IMR-90 (cell line): ENCODE results near the gene RIMBP2. TPM values are rescaled to one million over a fixed set of nuclear protein-coding genes. Genes with fewer than 3 reads are reported as not detected.

ENCODE experiments used
- ATAC-seq: fragments of 200-7000 bp; cut with Tn5 transposase; 2 replicates; pipeline ENCODE4 v1.9.1; 2020; ENCODE audit warnings: low read depth, mild to moderate bottlenecking, moderate library complexity
- BruUV-seq: library from RNA; stranded (reverse); fragments of 400-500 nt; replicated peaks from 2 replicates; lab custom pipeline; 2021; lab: Mats Ljungman, UMichigan
- CTCF ChIA-PET: fragments of 300-600 bp; formaldehyde crosslinking; extraction: SDS; loops from one replicate; lab custom pipeline; 2021; ENCODE audit warnings: antibody characterized with exemption; lab: Yijun Ruan, JAX
- POLR2A ChIA-PET: fragments of 300-600 bp; sonication (Branson Sonifier 250); formaldehyde crosslinking; loops from one replicate; lab custom pipeline; 2022; ENCODE audit warnings: antibody characterized with exemption; ENCODE audit not compliant: unreplicated experiment; lab: Charles Lee
- DNase-seq: peaks from one replicate; pipeline ENCODE4 v3.0.0; 2013
- H2AFZ ChIP-seq: replicated peaks from 2 replicates; pipeline ENCODE3; 2013; ENCODE audit warnings: low read length, mild to moderate bottlenecking; ENCODE audit not compliant: poor library complexity
- H2AK5ac ChIP-seq: 2 replicates; pipeline ENCODE4 v1.6.1; 2013; ENCODE audit warnings: low read depth, low read length, inconsistent platforms
- H2AK9ac ChIP-seq: replicated peaks from 2 replicates; pipeline ENCODE3; 2013; ENCODE audit warnings: mild to moderate bottlenecking, low read depth, low read length, moderate library complexity; ENCODE audit not compliant: poor library complexity
- H2BK120ac ChIP-seq: 2 replicates; pipeline ENCODE4 v1.6.1; 2013; ENCODE audit warnings: low read depth, low read length, inconsistent platforms
- H2BK15ac ChIP-seq: 3 replicates; pipeline ENCODE4 v1.6.1; 2013; ENCODE audit warnings: low read depth, low read length, inconsistent platforms
- H2BK20ac ChIP-seq: 2 replicates; pipeline ENCODE4 v1.6.1; 2013; ENCODE audit warnings: low read depth, mild to moderate bottlenecking, inconsistent platforms, low read length, moderate library complexity
- H2BK5ac ChIP-seq: 2 replicates; pipeline ENCODE4 v1.6.1; 2013; ENCODE audit warnings: mild to moderate bottlenecking, low read depth, low read length, inconsistent platforms; ENCODE audit not compliant: poor library complexity, severe bottlenecking
- H3K14ac ChIP-seq: replicated peaks from 2 replicates; pipeline ENCODE4 v1.6.1; 2013; ENCODE audit warnings: low read depth, low read length, inconsistent platforms
- H3K18ac ChIP-seq: 2 replicates; pipeline ENCODE4 v1.6.1; 2013; ENCODE audit warnings: low read depth, low read length, control low read depth
- H3K23ac ChIP-seq: 2 replicates; pipeline ENCODE4 v1.6.1; 2013; ENCODE audit warnings: low read depth, low read length, inconsistent platforms
- H3K27ac ChIP-seq: 2 replicates; pipeline ENCODE4 v1.5.1; 2013; ENCODE audit warnings: mild to moderate bottlenecking, control low read depth, low read length; ENCODE audit not compliant: insufficient read depth
- H3K27me3 ChIP-seq: 2 replicates; pipeline ENCODE4 v1.6.1; 2013; ENCODE audit warnings: low read length; ENCODE audit not compliant: control insufficient read depth, insufficient read depth
- H3K36me3 ChIP-seq: 2 replicates; pipeline ENCODE4 v1.6.1; 2013; ENCODE audit warnings: low read length, mixed read lengths; ENCODE audit not compliant: control insufficient read depth, insufficient read depth
- H3K4ac ChIP-seq: 2 replicates; pipeline ENCODE4 v1.6.1; 2013; ENCODE audit warnings: low read depth, low read length, inconsistent platforms
- H3K4me1 ChIP-seq: 2 replicates; pipeline ENCODE4 v1.6.1; 2013; ENCODE audit warnings: low read length, mixed read lengths; ENCODE audit not compliant: control insufficient read depth, insufficient read depth
- H3K4me2 ChIP-seq: 2 replicates; pipeline ENCODE4 v1.6.1; 2013; ENCODE audit warnings: low read depth, mild to moderate bottlenecking, control low read depth, low read length, moderate library complexity
- H3K4me3 ChIP-seq: 2 replicates; pipeline ENCODE4 v1.5.1; 2013; ENCODE audit warnings: low read depth, mild to moderate bottlenecking, control low read depth, low read length, moderate library complexity; ENCODE audit not compliant: insufficient read depth
- H3K56ac ChIP-seq: 2 replicates; pipeline ENCODE4 v1.6.1; 2013; ENCODE audit warnings: low read length, inconsistent platforms; ENCODE audit not compliant: insufficient read depth; ENCODE audit errors: extremely low read depth
- H3K79me1 ChIP-seq, 2 experiments: 2 replicates each; pipeline ENCODE4 v1.6.1; 2013; ENCODE audit warnings: low read length in 2 of 2, inconsistent platforms in 1 of 2, low read depth in 1 of 2
- H3K9ac ChIP-seq: 2 replicates; pipeline ENCODE4 v1.6.1; 2013; ENCODE audit warnings: low read depth, low read length, control low read depth
- H3K9me1 ChIP-seq: 2 replicates; pipeline ENCODE4 v1.6.1; 2013; ENCODE audit warnings: low read length, inconsistent platforms; ENCODE audit not compliant: insufficient read depth
- H3K9me3 ChIP-seq: 2 replicates; pipeline ENCODE4 v1.6.1; 2013; ENCODE audit warnings: low read length; ENCODE audit not compliant: control insufficient read depth, insufficient read depth
- H4K20me1 ChIP-seq: 2 replicates; pipeline ENCODE4 v1.6.1; 2013; ENCODE audit warnings: low read length, inconsistent platforms; ENCODE audit not compliant: insufficient read depth
- H4K5ac ChIP-seq: 2 replicates; pipeline ENCODE4 v1.6.1; 2013; ENCODE audit warnings: mild to moderate bottlenecking, low read depth, low read length, control low read depth
- H4K8ac ChIP-seq, 2 experiments: 2 replicates each; pipeline ENCODE4 v1.6.1; 2013; ENCODE audit warnings: low read depth in 2 of 2, low read length in 2 of 2, control low read depth in 1 of 2, inconsistent platforms in 1 of 2
- H4K91ac ChIP-seq: 2 replicates; pipeline ENCODE4 v1.6.1; 2013; ENCODE audit warnings: low read depth, low read length, inconsistent platforms; ENCODE audit not compliant: insufficient read depth
- CEBPB ChIP-seq: IDR thresholded peaks from 2 replicates; pipeline ENCODE4 v1.6.1; 2012; ENCODE audit warnings: low read depth, low read length, improper control_type of control experiment
- MXI1 ChIP-seq: IDR thresholded peaks from 2 replicates; pipeline ENCODE4 v1.6.1; 2012; ENCODE audit warnings: low read depth, mild to moderate bottlenecking, low read length, moderate library complexity, borderline replicate concordance
- NFE2L2 ChIP-seq: fragments of 150-350 bp; IDR thresholded peaks from 2 replicates; pipeline ENCODE4 v1.6.1; 2016; ENCODE audit warnings: low read depth, mild to moderate bottlenecking, low read length
- WGBS, 2 experiments: methylation state at CpG; one replicate each; pipeline versions ENCODE4 v1.1.5 to v1.1.7; 2013; ENCODE audit warnings: missing lambda C conversion rate in 2 of 2; ENCODE audit not compliant: insufficient read length in 1 of 2; ENCODE audit errors: extremely low coverage in 2 of 2; 5-methylcytosine and 5-hydroxymethylcytosine counted together
- dilution Hi-C: fragments of 300-500 bp; cut with HindIII; formaldehyde crosslinking; loops from one replicate; pipeline ENCODE4 v1.14.3; 2018; ENCODE audit warnings: low sequenced_read_pairs; ENCODE audit not compliant: unreplicated experiment
- in situ Hi-C: fragments of 300-500 bp; cut with MboI; formaldehyde crosslinking; loops from 3 replicates; pipeline ENCODE4 v1.14.3; 2019; ENCODE audit warnings: low sequenced_read_pairs, inconsistent platforms, mixed read lengths
- intact Hi-C: fragments of 100-400 bp; cut with micrococcal nuclease; formaldehyde crosslinking; loops from 2 replicates; pipeline ENCODE4 v1.10.0; 2022
- polyA plus RNA-seq, 3 experiments: library from polyadenylated mRNA; depleted of rRNA; stranded (reverse); fragments of >200 nt; gene quantifications; 2 replicates each; pipeline ENCODE4 v1.2.3, GENCODE V29; 2012; ENCODE audit warnings: low replicate concordance in 1 of 3
- total RNA-seq: library from RNA; depleted of rRNA; stranded (reverse); fragments of >200 nt; gene quantifications from 2 replicates; pipeline ENCODE4 v1.2.3, GENCODE V29; 2012
- TF ChIP-seq, protein P1 (sequence below): fragments of 150-350 bp; IDR thresholded peaks from 2 replicates; pipeline ENCODE4 v1.6.1; 2017; ENCODE audit warnings: mild to moderate bottlenecking, antibody characterized with exemption, low read length, low read depth
- TF ChIP-seq, protein P2 (sequence below): conservative IDR thresholded peaks from 2 replicates; pipeline ENCODE4 v1.5.1; 2012; ENCODE audit warnings: mild to moderate bottlenecking, low read depth, low read length, improper control_type of control experiment
- TF ChIP-seq, protein P3 (sequence below): fragments of 150-350 bp; IDR thresholded peaks from 2 replicates; pipeline ENCODE4 v1.6.1; 2016; ENCODE audit warnings: low read depth, mild to moderate bottlenecking, low read length, moderate library complexity, borderline replicate concordance

Gene RIMBP2
- total and polyA plus RNA-seq, 2 of the 4 experiments (the other 2 are of a cell fraction): not detected

DNA sequence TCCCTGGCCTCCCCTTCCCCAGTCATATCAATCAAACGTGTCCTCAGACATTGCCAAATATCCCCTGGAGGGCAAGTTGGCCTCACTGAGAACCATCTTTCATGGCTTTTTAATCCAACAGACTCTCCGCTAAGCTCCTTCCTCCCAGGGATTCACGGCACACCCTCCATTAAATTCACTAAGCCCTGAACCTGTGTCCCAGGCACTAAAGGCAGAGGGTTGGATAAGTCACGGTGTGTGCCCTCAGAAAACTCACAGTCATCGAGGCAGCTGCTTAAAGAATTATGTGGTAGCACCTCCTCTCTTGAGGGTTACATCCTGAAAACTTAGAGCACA lies 211.3 kb downstream of the RIMBP2 start:
- no TSS peak for BruUV-seq
- Histone ChIP-seq H2AK5ac (no peak overlapping the region), H4K91ac (no peak overlapping the region), H3K4ac (no peak overlapping the region), H2BK120ac (no peak overlapping the region), H3K27me3 (no peaks in the 10 kb centered on the region), H2AK9ac (no peak overlapping the region), H3K9me3 (peaks cover 49% of the 10 kb centered on the region), H3K4me1 (no peaks in the 10 kb centered on the region), H3K4me3 (no peak overlapping the region), H2BK20ac (no peak overlapping the region), H3K4me2 (no peak overlapping the region), H3K9ac (no peak overlapping the region), H3K79me1 (no peaks in the 10 kb centered on the region), H3K14ac (no peak overlapping the region), H2AFZ (no peak overlapping the region), H3K23ac (no peak overlapping the region), H3K56ac (no peak overlapping the region), H3K27ac (no peak overlapping the region), H4K8ac (no peak overlapping the region), H3K36me3 (no peaks in the 10 kb centered on the region), H2BK5ac (no peak overlapping the region), H4K20me1 (no peaks in the 10 kb centered on the region), H3K18ac (no peak overlapping the region), H4K5ac (no peak overlapping the region), H2BK15ac (no peak overlapping the region), H3K9me1 (no peaks in the 10 kb centered on the region)
- DNase-seq: no peak
- intact Hi-C loops: no loop called here
- POLR2A ChIA-PET: no interaction called here
- no peak for ATAC-seq
- dilution Hi-C loops: no loop called here
- CTCF ChIA-PET: no interaction called here
- in situ Hi-C loops: no loop called here
- WGBS, 2 experiments: 8% methylated on average over 2 of the region's 5 CpGs; no CpG with 5 or more reads in 1 of the 2 experiments
- TF ChIP-seq, protein P1, sequence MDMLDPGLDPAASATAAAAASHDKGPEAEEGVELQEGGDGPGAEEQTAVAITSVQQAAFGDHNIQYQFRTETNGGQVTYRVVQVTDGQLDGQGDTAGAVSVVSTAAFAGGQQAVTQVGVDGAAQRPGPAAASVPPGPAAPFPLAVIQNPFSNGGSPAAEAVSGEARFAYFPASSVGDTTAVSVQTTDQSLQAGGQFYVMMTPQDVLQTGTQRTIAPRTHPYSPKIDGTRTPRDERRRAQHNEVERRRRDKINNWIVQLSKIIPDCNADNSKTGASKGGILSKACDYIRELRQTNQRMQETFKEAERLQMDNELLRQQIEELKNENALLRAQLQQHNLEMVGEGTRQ: no peak
- TF ChIP-seq MXI1 (no peak), NFE2L2 (no peak), CEBPB (no peak)
- TF ChIP-seq, protein P2, sequence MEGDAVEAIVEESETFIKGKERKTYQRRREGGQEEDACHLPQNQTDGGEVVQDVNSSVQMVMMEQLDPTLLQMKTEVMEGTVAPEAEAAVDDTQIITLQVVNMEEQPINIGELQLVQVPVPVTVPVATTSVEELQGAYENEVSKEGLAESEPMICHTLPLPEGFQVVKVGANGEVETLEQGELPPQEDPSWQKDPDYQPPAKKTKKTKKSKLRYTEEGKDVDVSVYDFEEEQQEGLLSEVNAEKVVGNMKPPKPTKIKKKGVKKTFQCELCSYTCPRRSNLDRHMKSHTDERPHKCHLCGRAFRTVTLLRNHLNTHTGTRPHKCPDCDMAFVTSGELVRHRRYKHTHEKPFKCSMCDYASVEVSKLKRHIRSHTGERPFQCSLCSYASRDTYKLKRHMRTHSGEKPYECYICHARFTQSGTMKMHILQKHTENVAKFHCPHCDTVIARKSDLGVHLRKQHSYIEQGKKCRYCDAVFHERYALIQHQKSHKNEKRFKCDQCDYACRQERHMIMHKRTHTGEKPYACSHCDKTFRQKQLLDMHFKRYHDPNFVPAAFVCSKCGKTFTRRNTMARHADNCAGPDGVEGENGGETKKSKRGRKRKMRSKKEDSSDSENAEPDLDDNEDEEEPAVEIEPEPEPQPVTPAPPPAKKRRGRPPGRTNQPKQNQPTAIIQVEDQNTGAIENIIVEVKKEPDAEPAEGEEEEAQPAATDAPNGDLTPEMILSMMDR: no peak
- TF ChIP-seq, protein P3, sequence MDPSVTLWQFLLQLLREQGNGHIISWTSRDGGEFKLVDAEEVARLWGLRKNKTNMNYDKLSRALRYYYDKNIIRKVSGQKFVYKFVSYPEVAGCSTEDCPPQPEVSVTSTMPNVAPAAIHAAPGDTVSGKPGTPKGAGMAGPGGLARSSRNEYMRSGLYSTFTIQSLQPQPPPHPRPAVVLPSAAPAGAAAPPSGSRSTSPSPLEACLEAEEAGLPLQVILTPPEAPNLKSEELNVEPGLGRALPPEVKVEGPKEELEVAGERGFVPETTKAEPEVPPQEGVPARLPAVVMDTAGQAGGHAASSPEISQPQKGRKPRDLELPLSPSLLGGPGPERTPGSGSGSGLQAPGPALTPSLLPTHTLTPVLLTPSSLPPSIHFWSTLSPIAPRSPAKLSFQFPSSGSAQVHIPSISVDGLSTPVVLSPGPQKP: no peak
